ENCODE measurements around the gene CTTNBP2.

GRCh38 chr7:117772421-117772820, 100.8 kb downstream of the CTTNBP2 start:
- TF ChIP-seq, protein P1, sequence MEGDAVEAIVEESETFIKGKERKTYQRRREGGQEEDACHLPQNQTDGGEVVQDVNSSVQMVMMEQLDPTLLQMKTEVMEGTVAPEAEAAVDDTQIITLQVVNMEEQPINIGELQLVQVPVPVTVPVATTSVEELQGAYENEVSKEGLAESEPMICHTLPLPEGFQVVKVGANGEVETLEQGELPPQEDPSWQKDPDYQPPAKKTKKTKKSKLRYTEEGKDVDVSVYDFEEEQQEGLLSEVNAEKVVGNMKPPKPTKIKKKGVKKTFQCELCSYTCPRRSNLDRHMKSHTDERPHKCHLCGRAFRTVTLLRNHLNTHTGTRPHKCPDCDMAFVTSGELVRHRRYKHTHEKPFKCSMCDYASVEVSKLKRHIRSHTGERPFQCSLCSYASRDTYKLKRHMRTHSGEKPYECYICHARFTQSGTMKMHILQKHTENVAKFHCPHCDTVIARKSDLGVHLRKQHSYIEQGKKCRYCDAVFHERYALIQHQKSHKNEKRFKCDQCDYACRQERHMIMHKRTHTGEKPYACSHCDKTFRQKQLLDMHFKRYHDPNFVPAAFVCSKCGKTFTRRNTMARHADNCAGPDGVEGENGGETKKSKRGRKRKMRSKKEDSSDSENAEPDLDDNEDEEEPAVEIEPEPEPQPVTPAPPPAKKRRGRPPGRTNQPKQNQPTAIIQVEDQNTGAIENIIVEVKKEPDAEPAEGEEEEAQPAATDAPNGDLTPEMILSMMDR (IDR thresholded peaks at IDR 0.05; ENCODE audit: poor library complexity), result no peak
- no peak for TF ChIP-seq EZH2 (IDR thresholded peaks at IDR 0.05; ENCODE audit: borderline replicate concordance)
- no peak for TF ChIP-seq EZH2phosphoT487 (IDR thresholded peaks at IDR 0.05; ENCODE audit: low read depth, severe bottlenecking, unreplicated experiment)
